GM23338 (cell line): ENCODE data around the gene NUB1. TPM values are rescaled to one million over a fixed set of nuclear protein-coding genes. Genes with fewer than 3 reads are reported as not detected.

Experiments used
- CREB1 ChIP-seq: fragments of 250-450 bp; sonication (Bioruptor Pico); IDR thresholded peaks from 2 replicates; pipeline ENCODE4 v1.5.0; 2020; ENCODE audit warnings: low read depth, mild to moderate bottlenecking, moderate library complexity
- EZH2 ChIP-seq: fragments of 200-600 bp; sonication (generic); IDR thresholded peaks from one replicate; pipeline ENCODE4 v1.8.0; 2017; ENCODE audit warnings: antibody characterized with exemption, mild to moderate bottlenecking, low read depth; ENCODE audit not compliant: unreplicated experiment
- EZH2phosphoT487 ChIP-seq: fragments of 200-600 bp; sonication (generic); IDR thresholded peaks from one replicate; pipeline ENCODE4 v1.8.1; 2018; ENCODE audit warnings: antibody characterized with exemption; ENCODE audit not compliant: unreplicated experiment
- POLR2AphosphoS5 ChIP-seq: IDR thresholded peaks from 2 replicates; pipeline ENCODE4 v1.6.1; 2016; ENCODE audit warnings: antibody characterized with exemption, low read depth
- REST ChIP-seq: IDR thresholded peaks from one replicate; pipeline ENCODE4 v1.6.1; 2018; ENCODE audit warnings: antibody characterized with exemption; ENCODE audit not compliant: unreplicated experiment
- ZNF114 ChIP-seq: fragments of 250-450 bp; sonication (Bioruptor Pico); IDR thresholded peaks from 2 replicates; pipeline ENCODE4 v1.5.0; 2020; ENCODE audit warnings: mild to moderate bottlenecking, moderate library complexity
- ZNF462 ChIP-seq: fragments of 250-450 bp; sonication (Bioruptor Pico); IDR thresholded peaks from 2 replicates; pipeline ENCODE4 v1.5.0; 2020; ENCODE audit warnings: mild to moderate bottlenecking, moderate library complexity
- polyA plus RNA-seq: library from polyadenylated mRNA; unstranded; fragments of >200 nt; fragmentation: Nextera tagmentation; extraction: Ambion mirVana; gene quantifications from 2 replicates; pipeline ENCODE4 v1.2.1, GENCODE V29; 2016
- total RNA-seq: library from RNA; depleted of rRNA; stranded (reverse); fragments of >200 nt; shearing (Covaris generic); gene quantifications from 2 replicates; pipeline ENCODE4 v1.2.3, GENCODE V29; 2014

NUB1 gene
- total and polyA plus RNA-seq, 2 experiments from 2014 or later, result 31.8 to 42.3 TPM

GRCh38 chr7:151349507-151349853 lies 7.9 kb downstream of the NUB1 start (continued):
- no peak for TF ChIP-seq ZNF462 (CRISPR knock-in tag)
- no peak for TF ChIP-seq POLR2AphosphoS5
- TF ChIP-seq CREB1 (CRISPR knock-in tag), result no peak
- no peak for TF ChIP-seq EZH2
- no peak for TF ChIP-seq REST
- TF ChIP-seq ZNF114 (CRISPR knock-in tag), result no peak
- no peak for TF ChIP-seq EZH2phosphoT487
